IMR-90 (cell line): ENCODE results near the gene TLR1. TPM values are rescaled to one million over a fixed set of nuclear protein-coding genes. Genes with fewer than 3 reads are reported as not detected.

Source experiments
- ATAC-seq: fragments of 200-7000 bp; cut with Tn5 transposase; 2 replicates; pipeline ENCODE4 v1.9.1; 2020; ENCODE audit warnings: low read depth, mild to moderate bottlenecking, moderate library complexity
- BruUV-seq: library from RNA; stranded (reverse); fragments of 400-500 nt; replicated peaks from 2 replicates; lab custom pipeline; 2021; lab: Mats Ljungman, UMichigan
- CTCF ChIA-PET: fragments of 300-600 bp; formaldehyde crosslinking; extraction: SDS; loops from one replicate; lab custom pipeline; 2021; ENCODE audit warnings: antibody characterized with exemption; lab: Yijun Ruan, JAX
- POLR2A ChIA-PET: fragments of 300-600 bp; sonication (Branson Sonifier 250); formaldehyde crosslinking; loops from one replicate; lab custom pipeline; 2022; ENCODE audit warnings: antibody characterized with exemption; ENCODE audit not compliant: unreplicated experiment; lab: Charles Lee
- DNase-seq: peaks from one replicate; pipeline ENCODE4 v3.0.0; 2013
- H2AFZ ChIP-seq: replicated peaks from 2 replicates; pipeline ENCODE3; 2013; ENCODE audit warnings: low read length, mild to moderate bottlenecking; ENCODE audit not compliant: poor library complexity
- H2AK5ac ChIP-seq: 2 replicates; pipeline ENCODE4 v1.6.1; 2013; ENCODE audit warnings: low read depth, low read length, inconsistent platforms
- H2AK9ac ChIP-seq: replicated peaks from 2 replicates; pipeline ENCODE3; 2013; ENCODE audit warnings: mild to moderate bottlenecking, low read depth, low read length, moderate library complexity; ENCODE audit not compliant: poor library complexity
- H2BK120ac ChIP-seq: 2 replicates; pipeline ENCODE4 v1.6.1; 2013; ENCODE audit warnings: low read depth, low read length, inconsistent platforms
- H2BK15ac ChIP-seq: 3 replicates; pipeline ENCODE4 v1.6.1; 2013; ENCODE audit warnings: low read depth, low read length, inconsistent platforms
- H2BK20ac ChIP-seq: 2 replicates; pipeline ENCODE4 v1.6.1; 2013; ENCODE audit warnings: low read depth, mild to moderate bottlenecking, inconsistent platforms, low read length, moderate library complexity
- H2BK5ac ChIP-seq: 2 replicates; pipeline ENCODE4 v1.6.1; 2013; ENCODE audit warnings: mild to moderate bottlenecking, low read depth, low read length, inconsistent platforms; ENCODE audit not compliant: poor library complexity, severe bottlenecking
- H3K14ac ChIP-seq: replicated peaks from 2 replicates; pipeline ENCODE4 v1.6.1; 2013; ENCODE audit warnings: low read depth, low read length, inconsistent platforms
- H3K18ac ChIP-seq: 2 replicates; pipeline ENCODE4 v1.6.1; 2013; ENCODE audit warnings: low read depth, low read length, control low read depth
- H3K23ac ChIP-seq: 2 replicates; pipeline ENCODE4 v1.6.1; 2013; ENCODE audit warnings: low read depth, low read length, inconsistent platforms
- H3K27ac ChIP-seq: 2 replicates; pipeline ENCODE4 v1.5.1; 2013; ENCODE audit warnings: mild to moderate bottlenecking, control low read depth, low read length; ENCODE audit not compliant: insufficient read depth
- H3K27me3 ChIP-seq: 2 replicates; pipeline ENCODE4 v1.6.1; 2013; ENCODE audit warnings: low read length; ENCODE audit not compliant: control insufficient read depth, insufficient read depth
- H3K36me3 ChIP-seq: 2 replicates; pipeline ENCODE4 v1.6.1; 2013; ENCODE audit warnings: low read length, mixed read lengths; ENCODE audit not compliant: control insufficient read depth, insufficient read depth
- H3K4ac ChIP-seq: 2 replicates; pipeline ENCODE4 v1.6.1; 2013; ENCODE audit warnings: low read depth, low read length, inconsistent platforms
- H3K4me1 ChIP-seq: 2 replicates; pipeline ENCODE4 v1.6.1; 2013; ENCODE audit warnings: low read length, mixed read lengths; ENCODE audit not compliant: control insufficient read depth, insufficient read depth
- H3K4me2 ChIP-seq: 2 replicates; pipeline ENCODE4 v1.6.1; 2013; ENCODE audit warnings: low read depth, mild to moderate bottlenecking, control low read depth, low read length, moderate library complexity
- H3K4me3 ChIP-seq: 2 replicates; pipeline ENCODE4 v1.5.1; 2013; ENCODE audit warnings: low read depth, mild to moderate bottlenecking, control low read depth, low read length, moderate library complexity; ENCODE audit not compliant: insufficient read depth
- H3K56ac ChIP-seq: 2 replicates; pipeline ENCODE4 v1.6.1; 2013; ENCODE audit warnings: low read length, inconsistent platforms; ENCODE audit not compliant: insufficient read depth; ENCODE audit errors: extremely low read depth
- H3K79me1 ChIP-seq, 2 experiments: 2 replicates each; pipeline ENCODE4 v1.6.1; 2013; ENCODE audit warnings: low read length in 2 of 2, inconsistent platforms in 1 of 2, low read depth in 1 of 2
- H3K9ac ChIP-seq: 2 replicates; pipeline ENCODE4 v1.6.1; 2013; ENCODE audit warnings: low read depth, low read length, control low read depth
- H3K9me1 ChIP-seq: 2 replicates; pipeline ENCODE4 v1.6.1; 2013; ENCODE audit warnings: low read length, inconsistent platforms; ENCODE audit not compliant: insufficient read depth
- H3K9me3 ChIP-seq: 2 replicates; pipeline ENCODE4 v1.6.1; 2013; ENCODE audit warnings: low read length; ENCODE audit not compliant: control insufficient read depth, insufficient read depth
- H4K20me1 ChIP-seq: 2 replicates; pipeline ENCODE4 v1.6.1; 2013; ENCODE audit warnings: low read length, inconsistent platforms; ENCODE audit not compliant: insufficient read depth
- H4K5ac ChIP-seq: 2 replicates; pipeline ENCODE4 v1.6.1; 2013; ENCODE audit warnings: mild to moderate bottlenecking, low read depth, low read length, control low read depth
- H4K8ac ChIP-seq, 2 experiments: 2 replicates each; pipeline ENCODE4 v1.6.1; 2013; ENCODE audit warnings: low read depth in 2 of 2, low read length in 2 of 2, control low read depth in 1 of 2, inconsistent platforms in 1 of 2
- H4K91ac ChIP-seq: 2 replicates; pipeline ENCODE4 v1.6.1; 2013; ENCODE audit warnings: low read depth, low read length, inconsistent platforms; ENCODE audit not compliant: insufficient read depth
- BHLHE40 ChIP-seq: fragments of 150-350 bp; IDR thresholded peaks from 2 replicates; pipeline ENCODE4 v1.6.1; 2016; ENCODE audit warnings: mild to moderate bottlenecking, low read depth, low read length
- CHD1 ChIP-seq: IDR thresholded peaks from 2 replicates; pipeline ENCODE4 v1.6.1; 2012; ENCODE audit warnings: low read depth, low read length, improper control_type of control experiment
- MAFK ChIP-seq: IDR thresholded peaks from 2 replicates; pipeline ENCODE4 v1.6.1; 2012; ENCODE audit warnings: low read depth, low read length, improper control_type of control experiment
- MAZ ChIP-seq: IDR thresholded peaks from 2 replicates; pipeline ENCODE4 v1.6.1; 2012; ENCODE audit warnings: low read depth, mild to moderate bottlenecking, low read length, improper control_type of control experiment, moderate library complexity, borderline replicate concordance
- NFE2L2 ChIP-seq: fragments of 150-350 bp; IDR thresholded peaks from 2 replicates; pipeline ENCODE4 v1.6.1; 2016; ENCODE audit warnings: low read depth, mild to moderate bottlenecking, low read length
- POLR2A ChIP-seq: IDR thresholded peaks from 2 replicates; pipeline ENCODE4 v1.6.1; 2012; ENCODE audit warnings: mild to moderate bottlenecking, low read depth, low read length
- RFX5 ChIP-seq: IDR thresholded peaks from 2 replicates; pipeline ENCODE4 v1.8.0; 2012; ENCODE audit warnings: low read depth, mild to moderate bottlenecking, low read length, moderate library complexity
- SMC3 ChIP-seq: fragments of 150-350 bp; IDR thresholded peaks from 2 replicates; pipeline ENCODE4 v1.6.1; 2016; ENCODE audit warnings: low read depth, mild to moderate bottlenecking, antibody characterized with exemption, low read length, moderate library complexity
- WGBS, 2 experiments: methylation state at CpG; one replicate each; pipeline versions ENCODE4 v1.1.5 to v1.1.7; 2013; ENCODE audit warnings: missing lambda C conversion rate in 2 of 2; ENCODE audit not compliant: insufficient read length in 1 of 2; ENCODE audit errors: extremely low coverage in 2 of 2; 5-methylcytosine and 5-hydroxymethylcytosine counted together
- dilution Hi-C: fragments of 300-500 bp; cut with HindIII; formaldehyde crosslinking; loops from one replicate; pipeline ENCODE4 v1.14.3; 2018; ENCODE audit warnings: low sequenced_read_pairs; ENCODE audit not compliant: unreplicated experiment
- in situ Hi-C: fragments of 300-500 bp; cut with MboI; formaldehyde crosslinking; loops from 3 replicates; pipeline ENCODE4 v1.14.3; 2019; ENCODE audit warnings: low sequenced_read_pairs, inconsistent platforms, mixed read lengths
- intact Hi-C: fragments of 100-400 bp; cut with micrococcal nuclease; formaldehyde crosslinking; loops from 2 replicates; pipeline ENCODE4 v1.10.0; 2022
- polyA plus RNA-seq, 3 experiments: library from polyadenylated mRNA; depleted of rRNA; stranded (reverse); fragments of >200 nt; gene quantifications; 2 replicates each; pipeline ENCODE4 v1.2.3, GENCODE V29; 2012; ENCODE audit warnings: low replicate concordance in 1 of 3
- total RNA-seq: library from RNA; depleted of rRNA; stranded (reverse); fragments of >200 nt; gene quantifications from 2 replicates; pipeline ENCODE4 v1.2.3, GENCODE V29; 2012
- TF ChIP-seq, protein P1 (sequence below): fragments of 150-350 bp; IDR thresholded peaks from 2 replicates; pipeline ENCODE4 v1.6.1; 2017; ENCODE audit warnings: mild to moderate bottlenecking, antibody characterized with exemption, low read length, low read depth

TLR1 gene
- total and polyA plus RNA-seq, 2 of the 4 experiments (the other 2 are of a cell fraction), result 0.24 to 1.1 TPM

- H2BK120ac ChIP-seq, result no peak overlapping the region
- DNase-seq (no peak), ATAC-seq (no peak)
- no peak overlapping the region for H3K56ac ChIP-seq
- H2AFZ ChIP-seq, result no peak overlapping the region
- no peak overlapping the region for H3K18ac ChIP-seq
- TF ChIP-seq MAFK, result no peak
- TF ChIP-seq SMC3, result no peak
- TF ChIP-seq POLR2A, result no peak
- no peak for TF ChIP-seq RFX5
- TF ChIP-seq, protein P1, sequence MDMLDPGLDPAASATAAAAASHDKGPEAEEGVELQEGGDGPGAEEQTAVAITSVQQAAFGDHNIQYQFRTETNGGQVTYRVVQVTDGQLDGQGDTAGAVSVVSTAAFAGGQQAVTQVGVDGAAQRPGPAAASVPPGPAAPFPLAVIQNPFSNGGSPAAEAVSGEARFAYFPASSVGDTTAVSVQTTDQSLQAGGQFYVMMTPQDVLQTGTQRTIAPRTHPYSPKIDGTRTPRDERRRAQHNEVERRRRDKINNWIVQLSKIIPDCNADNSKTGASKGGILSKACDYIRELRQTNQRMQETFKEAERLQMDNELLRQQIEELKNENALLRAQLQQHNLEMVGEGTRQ, result no peak
- no peak for TF ChIP-seq BHLHE40
- no peak for TF ChIP-seq CHD1
- TF ChIP-seq NFE2L2, result no peak
- no peak for TF ChIP-seq MAZ
- WGBS, 2 experiments, result 80% methylated on average over 1 of the region's 3 CpGs; no CpG with 5 or more reads in 1 of the 2 experiments
- intact Hi-C loops, result no loop called here
- POLR2A ChIA-PET, result no interaction called here
- H3K4me3 ChIP-seq, result no peak overlapping the region
- H3K9ac ChIP-seq, result no peak overlapping the region
- CTCF ChIA-PET, result interaction anchor here (0.6 to 0.8 kb wide), 6 partner anchors 9 to 491 kb away, joined by 3 to 5 read pairs (median 4); no protein-coding TSS in a partner anchor
- H2AK5ac ChIP-seq, result no peak overlapping the region
- no peak overlapping the region for H4K5ac ChIP-seq
- no peak overlapping the region for H4K8ac ChIP-seq
- H3K36me3 ChIP-seq, result no peaks in the 10 kb centered on the region
- H3K79me1 ChIP-seq, result no peaks in the 10 kb centered on the region
- H2BK15ac ChIP-seq, result no peak overlapping the region
- H3K14ac ChIP-seq, result no peak overlapping the region
- no peak overlapping the region for H2BK20ac ChIP-seq
- dilution Hi-C loops, result no loop called here
- H3K4me1 ChIP-seq, result no peaks in the 10 kb centered on the region
- no peaks in the 10 kb centered on the region; the same call in 1 of the 2 replicates for H3K9me3 ChIP-seq
- H3K4ac ChIP-seq, result no peak overlapping the region
- no peak overlapping the region for H3K4me2 ChIP-seq
- H2BK5ac ChIP-seq, result no peak overlapping the region
- no peaks in the 10 kb centered on the region for H3K9me1 ChIP-seq
- no peak overlapping the region for H3K27ac ChIP-seq
- no peak overlapping the region for H3K23ac ChIP-seq
- H4K91ac ChIP-seq, result no peak overlapping the region
- in situ Hi-C loops, result no loop called here
- H2AK9ac ChIP-seq, result no peak overlapping the region
- H4K20me1 ChIP-seq, result no peaks in the 10 kb centered on the region
- peaks cover 3% of the 10 kb centered on the region; the same call in 1 of the 2 replicates for H3K27me3 ChIP-seq
- no TSS peak for BruUV-seq
Observed at GRCh38 chr4:38795087-38795486, 9.5 kb downstream of the TLR1 start.
